ENCODE data around the gene PRRC2A. TPM values are rescaled to one million over a fixed set of nuclear protein-coding genes. Genes with fewer than 3 reads are reported as not detected.

Gene PRRC2A
- total and polyA plus RNA-seq, 9 donors: 51.3 to 175 (median 151) TPM

- H3K36me3 ChIP-seq (ENCODE audit: control insufficient read depth, insufficient read depth, low read length): no peaks in the 10 kb centered on the region
- H3K27ac ChIP-seq (ENCODE audit: low read length): no peak overlapping the region
- no peaks in the 10 kb centered on the region for H3K9me3 ChIP-seq (replicated peaks; ENCODE audit: control insufficient read depth, low read depth, low read length)
- DNase-seq: no peak
- WGBS (ENCODE audit: insufficient coverage): 78% methylated on average over 2 of the region's 3 CpGs
- no peak overlapping the region for H3K4me3 ChIP-seq (ENCODE audit: low read length)
- peaks cover 17% of the 10 kb centered on the region for H3K4me1 ChIP-seq (ENCODE audit: control insufficient read depth, insufficient read depth, low read length)
- peaks cover 14% of the 10 kb centered on the region for H3K27me3 ChIP-seq (ENCODE audit: control insufficient read depth, insufficient read depth, low read length)
These were observed 42.9 kb upstream of the PRRC2A start for GRCh38 chr6:31577579-31577966.

- H3K4me1 ChIP-seq (ENCODE audit: control insufficient read depth, insufficient read depth, low read length): peaks cover 17% of the 10 kb centered on the region
- peaks cover 14% of the 10 kb centered on the region for H3K27me3 ChIP-seq (ENCODE audit: control insufficient read depth, insufficient read depth, low read length)
- no peaks in the 10 kb centered on the region for H3K9me3 ChIP-seq (replicated peaks; ENCODE audit: control insufficient read depth, low read depth, low read length)
- no peaks in the 10 kb centered on the region for H3K36me3 ChIP-seq (ENCODE audit: control insufficient read depth, insufficient read depth, low read length)
- whole genome bisulfite sequencing (ENCODE audit: insufficient coverage): 53% methylated on average over 5 of the region's 12 CpGs
- no peak overlapping the region for H3K4me3 ChIP-seq (ENCODE audit: low read length)
- no peak overlapping the region for H3K27ac ChIP-seq (ENCODE audit: low read length)
- no peak for DNase-seq
These were observed 42.1 kb upstream of the PRRC2A start for GRCh38 chr6:31578184-31579118.

- 92% methylated on average over 2 of the region's 3 CpGs for WGBS (ENCODE audit: insufficient coverage)
- H3K27me3 ChIP-seq (ENCODE audit: control insufficient read depth, insufficient read depth, low read length): peaks cover 14% of the 10 kb centered on the region
- no peak for DNase-seq
- no peaks in the 10 kb centered on the region for H3K36me3 ChIP-seq (ENCODE audit: control insufficient read depth, insufficient read depth, low read length)
- no peak overlapping the region for H3K4me3 ChIP-seq (ENCODE audit: low read length)
- H3K4me1 ChIP-seq (ENCODE audit: control insufficient read depth, insufficient read depth, low read length): peaks cover 17% of the 10 kb centered on the region
- no peak overlapping the region for H3K27ac ChIP-seq (ENCODE audit: low read length)
- no peaks in the 10 kb centered on the region for H3K9me3 ChIP-seq (replicated peaks; ENCODE audit: control insufficient read depth, low read depth, low read length)
These were observed 41.4 kb upstream of the PRRC2A start for GRCh38 chr6:31579119-31579505.

GRCh38 chr6:31579546-31580437, 40.7 kb upstream of the PRRC2A start:
- peaks cover 14% of the 10 kb centered on the region for H3K27me3 ChIP-seq (ENCODE audit: control insufficient read depth, insufficient read depth, low read length)
- H3K4me1 ChIP-seq (ENCODE audit: control insufficient read depth, insufficient read depth, low read length): peaks cover 17% of the 10 kb centered on the region
- WGBS (ENCODE audit: insufficient coverage): 100% methylated on average over 1 of the region's 8 CpGs
- no peak overlapping the region for H3K4me3 ChIP-seq (ENCODE audit: low read length)
- no peak for DNase-seq
- H3K27ac ChIP-seq (ENCODE audit: low read length): no peak overlapping the region
- no peaks in the 10 kb centered on the region for H3K9me3 ChIP-seq (replicated peaks; ENCODE audit: control insufficient read depth, low read depth, low read length)
- no peaks in the 10 kb centered on the region for H3K36me3 ChIP-seq (ENCODE audit: control insufficient read depth, insufficient read depth, low read length)

- Histone ChIP-seq H3K4me1 (ENCODE audit: control insufficient read depth, insufficient read depth, low read length) (peaks cover 15% of the 10 kb centered on the region), H3K27ac (ENCODE audit: low read length) (no peak overlapping the region), H3K27me3 (ENCODE audit: control insufficient read depth, insufficient read depth, low read length) (peaks cover 14% of the 10 kb centered on the region), H3K9me3 (replicated peaks; ENCODE audit: control insufficient read depth, low read depth, low read length) (no peaks in the 10 kb centered on the region), H3K36me3 (ENCODE audit: control insufficient read depth, insufficient read depth, low read length) (no peaks in the 10 kb centered on the region), H3K4me3 (ENCODE audit: low read length) (peak overlapping the region; percentile 62)
- 26% methylated on average over 11 of the region's 11 CpGs for WGBS (ENCODE audit: insufficient coverage)
- DNase-seq: no peak
These were observed 40.1 kb upstream of the PRRC2A start for GRCh38 chr6:31580438-31580740.

- Histone ChIP-seq H3K9me3 (replicated peaks; ENCODE audit: control insufficient read depth, low read depth, low read length) (no peaks in the 10 kb centered on the region), H3K4me1 (ENCODE audit: control insufficient read depth, insufficient read depth, low read length) (peaks cover 17% of the 10 kb centered on the region), H3K4me3 (ENCODE audit: low read length) (peak overlapping the region; percentile 62), H3K27me3 (ENCODE audit: control insufficient read depth, insufficient read depth, low read length) (peaks cover 14% of the 10 kb centered on the region), H3K36me3 (ENCODE audit: control insufficient read depth, insufficient read depth, low read length) (no peaks in the 10 kb centered on the region), H3K27ac (ENCODE audit: low read length) (peak overlapping the region; percentile 53)
- WGBS (ENCODE audit: insufficient coverage): under 1% methylated on average over 54 of the region's 62 CpGs
- DNase-seq: peak; percentile 92
These were observed 39.6 kb upstream of the PRRC2A start for GRCh38 chr6:31580807-31581433.

GRCh38 chr6:31581434-31582229, 38.9 kb upstream of the PRRC2A start:
- no peaks in the 10 kb centered on the region for H3K9me3 ChIP-seq (replicated peaks; ENCODE audit: control insufficient read depth, low read depth, low read length)
- peaks cover 17% of the 10 kb centered on the region for H3K4me1 ChIP-seq (ENCODE audit: control insufficient read depth, insufficient read depth, low read length)
- 10% methylated on average over 12 of the region's 21 CpGs for WGBS (ENCODE audit: insufficient coverage)
- H3K27ac ChIP-seq (ENCODE audit: low read length): peak overlapping the region; percentile 53
- H3K27me3 ChIP-seq (ENCODE audit: control insufficient read depth, insufficient read depth, low read length): peaks cover 14% of the 10 kb centered on the region
- peak overlapping the region; percentile 62 for H3K4me3 ChIP-seq (ENCODE audit: low read length)
- no peaks in the 10 kb centered on the region for H3K36me3 ChIP-seq (ENCODE audit: control insufficient read depth, insufficient read depth, low read length)
- no peak for DNase-seq

- Histone ChIP-seq H3K27me3 (ENCODE audit: control insufficient read depth, insufficient read depth, low read length) (peaks cover 14% of the 10 kb centered on the region), H3K9me3 (replicated peaks; ENCODE audit: control insufficient read depth, low read depth, low read length) (no peaks in the 10 kb centered on the region), H3K36me3 (ENCODE audit: control insufficient read depth, insufficient read depth, low read length) (no peaks in the 10 kb centered on the region), H3K27ac (ENCODE audit: low read length) (peak within 1 kb of the TSS; percentile 53), H3K4me3 (ENCODE audit: low read length) (peak within 1 kb of the TSS; percentile 62), H3K4me1 (ENCODE audit: control insufficient read depth, insufficient read depth, low read length) (peaks cover 17% of the 10 kb centered on the region)
- DNase-seq: no peak
- 75% methylated on average over 1 of the region's 3 CpGs for WGBS (ENCODE audit: insufficient coverage)
These were observed 38.3 kb upstream of the PRRC2A start, which contains the start of gene LTB for GRCh38 chr6:31582230-31582643. TSS of gene LTB (minus strand) at chr6:31582424. CDS start at chr6:31582417, 7 bp downstream.

- no peaks in the 10 kb centered on the region for H3K36me3 ChIP-seq (ENCODE audit: control insufficient read depth, insufficient read depth, low read length)
- H3K4me1 ChIP-seq (ENCODE audit: control insufficient read depth, insufficient read depth, low read length): peaks cover 27% of the 10 kb centered on the region
- no peaks in the 10 kb centered on the region for H3K9me3 ChIP-seq (replicated peaks; ENCODE audit: control insufficient read depth, low read depth, low read length)
- H3K4me3 ChIP-seq (ENCODE audit: low read length): no peak overlapping the region
- peaks cover 11% of the 10 kb centered on the region for H3K27me3 ChIP-seq (ENCODE audit: control insufficient read depth, insufficient read depth, low read length)
- WGBS (ENCODE audit: insufficient coverage): 61% methylated on average over 2 of the region's 2 CpGs
- no peak for DNase-seq
- no peak overlapping the region for H3K27ac ChIP-seq (ENCODE audit: low read length)
These were observed 35.0 kb upstream of the PRRC2A start for GRCh38 chr6:31585491-31585890.

Data from muscle of leg (tissue), 11 donors.